HG03025 (cell line): ENCODE measurements around the gene PNPLA3.

Experiments used
- ATAC-seq: cut with Tn5 transposase; IDR thresholded peaks from one replicate; pipeline ENCODE4 v1.9.1; 2021; ENCODE audit warnings: mild to moderate bottlenecking, moderate library complexity; ENCODE audit not compliant: unreplicated experiment, low FRiP score

Gene PNPLA3

GRCh38 chr22:43955883-43956782 is 32.5 kb downstream of the PNPLA3 start:
- ATAC-seq: no peak

DNA sequence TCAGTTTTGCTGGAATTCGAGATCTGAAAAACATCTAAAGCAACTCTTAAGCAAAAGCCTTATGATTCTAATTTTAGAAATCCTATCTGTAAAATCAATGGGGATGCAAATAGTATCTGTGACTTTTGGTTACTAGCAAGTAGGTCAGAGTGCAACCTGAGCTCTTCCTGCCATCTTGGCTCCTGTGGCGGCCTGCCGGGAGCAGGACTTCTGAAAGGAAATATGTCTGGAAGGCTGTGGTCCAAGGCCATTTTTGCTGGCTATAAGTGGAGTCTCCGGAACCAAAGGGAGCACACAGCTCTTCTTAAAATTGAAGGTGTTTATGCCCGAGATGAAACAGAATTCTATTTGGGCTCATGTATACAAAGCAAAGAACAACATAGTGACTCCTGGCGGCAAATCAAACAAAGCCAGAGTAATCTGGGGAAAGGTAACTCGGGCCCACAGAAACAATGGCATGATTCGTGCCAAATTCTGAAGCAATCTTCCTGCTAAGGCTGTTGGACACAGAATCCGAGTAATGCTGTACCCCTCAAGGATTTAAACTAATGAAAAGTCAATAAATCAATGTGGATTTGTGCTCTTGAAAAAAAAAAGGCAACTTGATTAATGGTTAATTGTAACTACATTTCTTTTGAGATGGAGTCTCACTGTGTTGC is 33.3 kb downstream of the PNPLA3 start:
- ATAC-seq: no peak

- no peak for ATAC-seq
Observed at GRCh38 chr22:43957871-43958270, 34.3 kb downstream of the PNPLA3 start.

- no peak for ATAC-seq
Observed at GRCh38 chr22:43964314-43964857, 40.8 kb downstream of the PNPLA3 start.

- no peak for ATAC-seq
Observed at GRCh38 chr22:43967069-43967468, 43.5 kb downstream of the PNPLA3 start.

DNA sequence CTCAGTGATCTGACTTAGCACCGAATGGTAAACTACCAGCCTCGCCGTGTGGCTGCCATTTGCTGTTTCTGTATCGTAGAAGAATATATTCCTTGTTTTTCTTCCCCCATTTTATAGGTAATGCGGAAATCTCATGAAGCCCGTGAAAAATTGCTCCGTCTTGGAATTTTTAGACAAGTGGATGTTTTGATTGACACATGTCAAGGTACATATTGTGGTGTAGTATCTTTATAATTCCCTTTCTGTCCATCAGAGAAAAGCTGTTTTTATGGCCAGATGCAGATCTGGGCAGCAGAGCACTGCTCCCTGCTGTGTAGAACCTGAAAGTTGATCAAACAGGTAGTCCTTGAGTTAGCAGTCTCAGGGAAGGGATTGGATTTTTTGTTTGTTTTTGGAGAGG is 45.0 kb downstream of the PNPLA3 start:
- ATAC-seq: no peak

DNA sequence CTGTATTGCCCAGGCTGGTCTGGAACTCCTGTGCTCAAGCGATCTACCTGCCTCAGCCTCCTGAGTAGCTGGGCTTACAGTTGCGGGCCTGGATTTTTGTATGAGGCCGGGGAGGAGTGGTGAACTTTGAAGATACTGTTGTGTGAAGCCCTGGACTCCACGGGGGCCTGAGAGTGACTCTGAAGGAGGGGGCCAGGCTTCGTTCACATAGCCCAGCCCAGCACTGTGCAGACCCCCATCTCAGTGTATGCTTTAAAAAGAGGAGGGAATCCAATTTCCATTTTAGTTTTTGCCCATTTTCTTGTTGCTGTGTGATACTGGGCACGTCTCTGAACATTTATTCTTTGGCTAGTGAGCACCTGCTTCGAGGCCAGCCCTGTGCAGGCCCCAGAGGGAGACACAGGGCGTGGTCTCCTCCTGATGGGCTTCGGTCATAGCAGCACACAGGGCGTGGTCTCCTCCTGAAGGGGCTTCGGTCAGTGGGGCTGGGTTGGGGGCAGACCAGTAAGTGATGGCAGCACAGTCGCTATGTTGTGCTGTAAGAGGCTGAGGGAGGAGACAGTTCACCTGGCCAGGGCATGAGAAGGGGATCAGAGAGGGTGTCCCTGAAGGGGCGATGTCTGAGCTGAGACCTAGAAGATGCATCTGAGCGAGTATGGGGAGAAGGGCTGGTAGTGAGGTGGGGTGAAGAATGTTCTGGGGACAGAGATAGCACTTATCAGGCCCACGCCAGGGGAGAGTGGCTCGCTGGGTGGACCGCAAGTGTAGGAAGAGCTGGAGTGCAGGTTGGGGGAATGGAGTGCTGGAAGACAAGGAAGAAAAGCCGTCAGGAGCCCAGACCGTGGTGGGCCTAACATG is 45.6 kb downstream of the PNPLA3 start:
- ATAC-seq: no peak

DNA sequence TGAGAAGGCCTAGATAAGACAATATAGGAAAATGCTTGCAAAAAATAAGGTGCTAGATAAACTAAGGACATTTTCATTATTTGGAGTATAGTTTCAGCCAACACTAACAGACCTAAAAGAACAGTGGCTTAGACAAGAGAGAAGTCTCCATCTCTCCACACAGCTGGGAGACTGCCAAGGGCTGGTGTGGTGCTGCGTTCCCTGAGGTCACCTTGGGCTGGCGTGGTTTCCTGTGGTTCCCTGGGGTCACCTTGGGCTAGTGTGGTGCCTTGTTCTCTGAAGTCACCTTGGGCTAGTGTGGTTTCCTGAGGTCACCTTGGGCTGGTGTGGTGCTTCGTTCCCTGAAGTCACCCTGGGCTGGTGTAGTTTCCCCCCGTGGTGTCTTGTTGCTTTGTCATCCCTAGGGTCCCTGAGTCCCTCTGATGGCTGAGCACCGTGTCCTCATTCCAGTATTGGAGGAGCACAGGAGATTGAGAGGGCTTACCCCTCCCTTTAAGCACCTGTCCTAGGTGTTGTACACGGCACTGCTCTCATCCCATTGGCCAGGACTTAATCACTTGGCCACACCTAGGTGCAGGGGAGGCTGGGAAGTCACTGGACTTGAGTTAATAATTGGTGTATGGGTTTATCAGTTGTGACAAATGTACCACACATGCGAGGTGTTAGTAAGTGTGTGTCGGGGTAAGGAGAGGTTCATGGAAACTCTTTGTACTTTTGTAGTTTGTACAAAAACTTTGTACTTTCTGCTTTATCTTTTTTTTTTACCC is 46.6 kb downstream of the PNPLA3 start:
- no peak for ATAC-seq

DNA sequence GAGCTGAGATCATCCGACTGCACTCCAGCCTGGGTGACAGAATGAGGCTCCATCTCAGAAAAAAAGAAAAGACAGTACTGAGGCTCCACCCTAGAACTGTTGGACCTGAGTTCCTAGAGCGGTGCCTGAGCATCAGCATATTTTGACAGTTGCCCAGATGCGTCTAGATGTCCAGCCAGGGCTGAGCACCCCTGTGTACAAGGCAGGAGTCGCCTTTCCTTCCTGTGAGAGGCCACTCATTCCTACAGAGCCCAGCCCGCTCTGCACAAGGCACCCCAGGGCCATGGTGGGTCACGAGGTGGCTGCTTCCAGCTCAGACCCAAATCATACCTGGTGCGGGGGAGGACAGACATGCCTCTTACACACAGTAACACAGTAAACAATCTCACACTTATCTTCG is 47.5 kb downstream of the PNPLA3 start:
- ATAC-seq: no peak

DNA sequence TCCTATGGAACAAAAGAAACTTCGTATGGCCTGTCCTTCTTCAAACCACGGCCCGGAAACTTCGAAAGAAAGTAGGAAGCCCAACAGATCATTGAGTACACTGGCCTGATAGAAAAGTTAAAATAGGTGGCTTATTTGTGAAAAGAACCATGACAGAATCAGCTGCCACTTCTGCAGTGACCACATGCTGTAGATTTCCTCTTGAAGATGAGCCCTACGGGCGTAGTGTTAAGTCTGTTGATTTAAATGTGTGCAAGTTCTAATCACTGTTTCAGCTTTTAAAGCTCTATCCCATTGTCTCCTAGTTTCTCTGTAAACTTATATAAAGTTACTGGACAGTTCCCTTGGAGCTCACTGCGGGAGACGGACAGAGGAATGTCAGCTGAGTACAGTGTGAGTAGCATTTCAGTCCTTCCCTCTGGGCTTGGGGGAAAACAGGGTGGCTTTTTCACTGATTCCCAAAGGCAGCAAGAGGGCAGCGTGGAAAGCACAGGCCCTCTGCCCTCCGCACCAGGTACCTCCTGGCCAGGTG is 49.4 kb downstream of the PNPLA3 start:
- ATAC-seq: no peak

DNA sequence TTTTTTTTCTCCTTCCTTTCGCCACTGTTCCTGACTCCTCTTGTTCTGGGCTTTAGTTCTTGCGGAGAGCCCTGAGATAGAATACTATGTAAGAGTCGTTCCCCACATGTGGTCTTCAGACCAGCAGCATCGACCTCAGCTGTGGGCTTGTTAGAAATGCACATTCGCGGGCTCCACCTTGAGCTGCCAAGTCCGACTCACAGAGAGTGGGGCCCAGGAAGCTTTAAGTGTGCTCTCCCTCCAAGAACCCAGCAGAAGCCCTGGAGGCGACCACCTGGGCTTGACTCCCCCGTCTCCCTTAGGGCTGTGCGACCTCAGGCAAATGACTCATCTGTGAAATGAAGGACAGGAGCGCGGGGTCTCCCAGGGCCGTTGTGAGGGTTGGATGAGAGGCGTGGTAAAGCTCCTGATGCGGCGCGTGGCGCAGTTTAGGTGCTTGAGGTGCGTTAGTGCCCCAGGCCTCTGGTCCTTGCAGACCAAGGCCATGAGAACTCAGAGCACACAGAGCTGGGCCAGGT is 50.5 kb downstream of the PNPLA3 start:
- no peak for ATAC-seq

- no peak for ATAC-seq
Observed at GRCh38 chr22:43975041-43975440, 51.4 kb downstream of the PNPLA3 start.

DNA sequence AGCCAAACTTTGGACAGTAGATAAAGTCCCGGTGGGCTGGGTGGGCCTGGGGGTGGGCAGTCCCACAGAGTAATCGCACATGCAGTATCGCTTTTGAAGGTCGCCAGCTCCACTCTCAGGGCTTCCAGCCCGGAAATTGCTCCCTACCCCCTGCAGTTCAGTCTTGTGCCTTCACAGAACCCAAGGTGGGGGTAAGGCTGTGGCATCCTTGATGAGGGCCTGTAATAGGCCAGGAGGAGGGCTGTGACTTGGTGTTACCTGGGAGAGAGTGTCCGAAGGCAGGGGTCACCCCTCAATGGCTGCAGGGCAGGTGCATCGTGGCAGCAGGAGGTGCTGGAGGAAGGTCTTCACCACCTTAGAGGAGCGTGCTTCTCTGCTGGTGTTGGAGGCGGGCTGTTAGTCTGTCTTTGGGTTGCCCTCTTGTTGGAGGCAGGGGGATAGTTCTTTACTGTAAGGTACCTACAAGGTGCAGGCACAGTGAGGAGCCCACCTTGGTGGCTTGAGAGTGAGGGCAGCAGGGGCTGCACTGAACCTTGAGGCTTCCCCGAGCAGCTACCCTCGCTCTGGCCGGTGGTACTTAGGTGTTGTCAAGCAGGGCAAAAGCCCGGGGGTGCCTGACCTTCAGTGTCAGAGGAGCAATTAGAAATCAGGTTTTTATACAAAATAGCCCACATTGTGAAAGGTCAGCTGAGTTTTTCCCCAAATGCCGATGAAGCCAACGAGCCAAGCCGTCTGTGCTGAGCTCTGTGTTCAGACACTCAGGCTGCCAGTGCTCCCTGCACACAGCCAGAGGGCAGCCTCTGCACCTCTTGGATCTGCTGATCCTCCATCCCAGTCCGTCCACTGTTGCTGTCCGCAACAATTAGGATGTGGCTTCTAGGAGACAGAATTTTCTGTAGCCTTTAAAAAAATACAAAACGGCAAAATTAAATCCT is 53.5 kb downstream of the PNPLA3 start:
- ATAC-seq: no peak

GRCh38 chr22:43978558-43978957 is 55.0 kb downstream of the PNPLA3 start:
- no peak for ATAC-seq

DNA sequence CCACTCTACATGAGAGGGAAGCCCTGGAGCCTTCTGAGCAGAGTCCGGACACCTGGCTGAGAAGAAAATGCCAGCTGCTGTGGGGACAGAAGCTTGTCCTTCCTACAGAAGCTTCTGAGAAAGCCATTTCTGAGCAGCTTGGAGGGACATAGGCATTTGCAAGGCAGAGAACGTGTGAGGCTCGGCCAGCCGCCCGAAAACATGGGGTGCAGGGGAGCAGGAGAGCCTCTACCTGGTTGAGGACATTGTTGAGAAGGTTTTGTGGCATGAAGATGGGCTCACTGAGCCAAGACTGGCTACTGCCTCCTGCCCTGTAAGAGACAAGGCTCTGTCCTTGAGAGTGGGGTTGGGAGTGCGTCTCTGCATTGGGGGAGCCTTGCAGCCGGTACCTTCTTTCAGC is 57.0 kb downstream of the PNPLA3 start:
- ATAC-seq: no peak

DNA sequence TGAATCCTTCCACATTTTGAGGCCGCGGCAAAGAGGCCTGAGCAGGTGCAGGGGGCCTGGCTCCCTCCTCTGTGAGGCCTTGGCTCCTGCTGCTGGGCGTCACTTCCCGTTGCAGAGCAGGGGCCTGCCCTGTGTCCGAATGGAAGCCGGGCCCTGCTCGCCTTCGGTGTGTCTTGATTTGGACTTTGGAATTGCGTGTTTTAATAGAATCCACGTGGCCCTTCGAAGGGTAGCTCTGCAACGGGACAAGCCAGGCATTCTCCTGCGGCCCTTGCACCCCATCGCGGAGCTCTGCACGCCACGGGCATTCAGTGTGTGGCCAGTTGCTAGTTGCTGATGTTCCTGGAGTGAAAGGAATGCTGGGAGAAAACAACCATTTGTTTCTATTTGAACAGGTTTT is 57.4 kb downstream of the PNPLA3 start:
- no peak for ATAC-seq

- no peak for ATAC-seq
Observed at GRCh38 chr22:43983808-43984207, 60.2 kb downstream of the PNPLA3 start.

GRCh38 chr22:43985532-43985931 is 61.9 kb downstream of the PNPLA3 start:
- ATAC-seq: no peak
